Mesenchymal stem cell (in vitro differentiated cells and primary cell): Measurements from ENCODE around the gene HAND2.
A peak's percentile ranks its signal among the peaks of the same experiment; 100 is the strongest.

Source experiments
- DNase-seq: peaks from one replicate; pipeline ENCODE4 v3.0.0-alpha.2; 2013
- H2AFZ ChIP-seq: one replicate; pipeline ENCODE4 v1.6.1; 2013; ENCODE audit warnings: low read depth, mild to moderate bottlenecking, control low read depth, inconsistent platforms, low read length, moderate library complexity
- H2AK5ac ChIP-seq: 2 replicates; pipeline ENCODE4 v1.6.1; 2013; ENCODE audit warnings: low read length, moderate library complexity, mild to moderate bottlenecking, inconsistent platforms; ENCODE audit not compliant: severe bottlenecking
- H2BK120ac ChIP-seq: one replicate; pipeline ENCODE4 v1.6.1; 2013; ENCODE audit warnings: low read depth, mild to moderate bottlenecking, inconsistent platforms, low read length, moderate library complexity
- H2BK12ac ChIP-seq, 2 experiments: one replicate each; pipeline ENCODE4 v1.6.1; 2013; ENCODE audit warnings: inconsistent platforms in 2 of 2, low read length in 2 of 2, mild to moderate bottlenecking in 2 of 2, moderate library complexity in 2 of 2, control low read depth in 1 of 2
- H2BK15ac ChIP-seq: one replicate; pipeline ENCODE4 v1.6.1; 2013; ENCODE audit warnings: mild to moderate bottlenecking, low read depth, inconsistent platforms; ENCODE audit not compliant: poor library complexity, severe bottlenecking
- H2BK5ac ChIP-seq: 2 replicates; pipeline ENCODE4 v1.6.1; 2013; ENCODE audit warnings: low read depth, mild to moderate bottlenecking, low read length, control low read depth, inconsistent platforms; ENCODE audit not compliant: poor library complexity, severe bottlenecking
- H3K14ac ChIP-seq, 2 experiments: one replicate each; pipeline ENCODE4 v1.6.1; 2013; ENCODE audit warnings: inconsistent platforms in 2 of 2, low read length in 2 of 2, control low read depth in 1 of 2, mild to moderate bottlenecking in 1 of 2, moderate library complexity in 1 of 2
- H3K18ac ChIP-seq, 2 experiments: one replicate each; pipeline ENCODE4 v1.6.1; 2013; ENCODE audit warnings: inconsistent platforms in 2 of 2, low read length in 2 of 2, control low read depth in 1 of 2, low read depth in 1 of 2, mild to moderate bottlenecking in 1 of 2
- H3K23ac ChIP-seq, 2 experiments: one replicate each; pipeline ENCODE4 v1.6.1; 2013; ENCODE audit warnings: inconsistent platforms in 2 of 2, low read length in 2 of 2, mild to moderate bottlenecking in 2 of 2, moderate library complexity in 2 of 2, control low read depth in 1 of 2
- H3K27ac ChIP-seq: 2 replicates; pipeline ENCODE4 v1.5.1; 2013; ENCODE audit warnings: mild to moderate bottlenecking, moderate library complexity, low read length, control low read depth, inconsistent platforms; ENCODE audit not compliant: poor library complexity, severe bottlenecking
- H3K27me3 ChIP-seq, 2 experiments: 2 replicates each; pipeline versions ENCODE4 v1.6.1 to v1.7.0; 2013; ENCODE audit warnings: low read length in 2 of 2, mild to moderate bottlenecking in 2 of 2, moderate library complexity in 2 of 2, control low read depth in 1 of 2, inconsistent platforms in 1 of 2; ENCODE audit not compliant: control insufficient read depth in 1 of 2, insufficient read depth in 1 of 2
- H3K36me3 ChIP-seq, 2 experiments: 2 replicates each; pipeline versions ENCODE4 v1.6.1 to v1.7.0; 2013; ENCODE audit warnings: low read length in 2 of 2, control low read depth in 1 of 2, inconsistent platforms in 1 of 2, low read depth in 1 of 2, mild to moderate bottlenecking in 1 of 2; ENCODE audit not compliant: insufficient read depth in 2 of 2, control insufficient read depth in 1 of 2
- H3K4ac ChIP-seq, 2 experiments: one replicate each; pipeline ENCODE4 v1.6.1; 2013; ENCODE audit warnings: inconsistent platforms in 2 of 2, low read length in 2 of 2, mild to moderate bottlenecking in 2 of 2, moderate library complexity in 2 of 2, control low read depth in 1 of 2, low read depth in 1 of 2
- H3K4me1 ChIP-seq: 2 replicates; pipeline ENCODE4 v1.6.1; 2013; ENCODE audit warnings: low read depth, low read length, control low read depth; ENCODE audit not compliant: control insufficient read depth, insufficient read depth
- H3K4me2 ChIP-seq: 2 replicates; pipeline ENCODE4 v1.6.1; 2013; ENCODE audit warnings: low read length, mild to moderate bottlenecking, inconsistent platforms; ENCODE audit not compliant: poor library complexity, severe bottlenecking
- H3K4me3 ChIP-seq, 2 experiments: 2 replicates each; pipeline versions ENCODE4 v1.5.1 to v1.7.0; 2013; ENCODE audit warnings: low read length in 2 of 2, mild to moderate bottlenecking in 2 of 2, control low read depth in 1 of 2, low read depth in 1 of 2; ENCODE audit not compliant: insufficient read depth in 1 of 2
- H3K79me1 ChIP-seq: replicated peaks from 2 replicates; pipeline ENCODE4 v1.6.1; 2013; ENCODE audit warnings: mild to moderate bottlenecking, control low read depth, low read length, inconsistent platforms; ENCODE audit not compliant: poor library complexity, severe bottlenecking
- H3K9ac ChIP-seq: 2 replicates; pipeline ENCODE4 v1.7.0; 2013; ENCODE audit warnings: mild to moderate bottlenecking, low read length, moderate library complexity
- H3K9me3 ChIP-seq: 2 replicates; pipeline ENCODE4 v1.7.0; 2013; ENCODE audit warnings: mild to moderate bottlenecking, low read length; ENCODE audit not compliant: control insufficient read depth
- H4K8ac ChIP-seq: one replicate; pipeline ENCODE4 v1.6.1; 2013; ENCODE audit warnings: inconsistent platforms, mild to moderate bottlenecking, low read length, moderate library complexity
- H4K91ac ChIP-seq: one replicate; pipeline ENCODE4 v1.6.1; 2013; ENCODE audit warnings: mild to moderate bottlenecking, low read length, inconsistent platforms
- WGBS: methylation state at CpG from one replicate; pipeline ENCODE4 v1.1.7; 2013; ENCODE audit warnings: mixed read lengths; 5-methylcytosine and 5-hydroxymethylcytosine counted together

HAND2 gene

GRCh38 chr4:173488074-173488473, 42.0 kb downstream of the HAND2 start:
- no peak overlapping the region for H3K14ac ChIP-seq
- no peak overlapping the region for H3K4me3 ChIP-seq
- H2AK5ac ChIP-seq: no peak overlapping the region
- H4K91ac ChIP-seq: no peak overlapping the region
- no peak overlapping the region for H2BK15ac ChIP-seq
- WGBS: 100% methylated on average over 1 of the region's 1 CpG
- no peak overlapping the region for H2BK5ac ChIP-seq
- no peaks in the 10 kb centered on the region for H3K27me3 ChIP-seq
- no peak overlapping the region for H3K27ac ChIP-seq
- H2BK120ac ChIP-seq: no peak overlapping the region
- H2BK12ac ChIP-seq: no peak overlapping the region
- no peak for DNase-seq
- H4K8ac ChIP-seq: no peak overlapping the region
- no peaks in the 10 kb centered on the region for H3K36me3 ChIP-seq
- H3K79me1 ChIP-seq: no peaks in the 10 kb centered on the region
- no peak overlapping the region for H2AFZ ChIP-seq
- peak overlapping the region; percentile 25 for H3K9ac ChIP-seq
- H3K23ac ChIP-seq: peak overlapping the region in 1 of 2 experiments; percentile 29
- H3K18ac ChIP-seq: no peak overlapping the region
- H3K4me2 ChIP-seq: no peak overlapping the region
- H3K9me3 ChIP-seq: no peaks in the 10 kb centered on the region
- peaks cover 4% of the 10 kb centered on the region for H3K4me1 ChIP-seq
- no peak overlapping the region for H3K4ac ChIP-seq

- Histone ChIP-seq H3K4me3 (no peak overlapping the region), H2BK120ac (no peak overlapping the region), H3K23ac (no peak overlapping the region), H3K18ac (no peak overlapping the region), H3K9ac (peak overlapping the region; percentile 24), H3K27me3 (no peaks in the 10 kb centered on the region), H3K14ac (no peak overlapping the region), H3K4me2 (no peak overlapping the region), H2BK5ac (no peak overlapping the region), H2BK15ac (no peak overlapping the region), H3K4me1 (peaks cover 4% of the 10 kb centered on the region), H3K4ac (no peak overlapping the region), H3K79me1 (no peaks in the 10 kb centered on the region), H3K27ac (no peak overlapping the region), H3K9me3 (no peaks in the 10 kb centered on the region), H4K91ac (no peak overlapping the region), H2AFZ (no peak overlapping the region), H2AK5ac (no peak overlapping the region), H2BK12ac (no peak overlapping the region), H3K36me3 (no peaks in the 10 kb centered on the region), H4K8ac (no peak overlapping the region)
- DNase-seq: no peak
- WGBS: no CpG with 5 or more reads among the region's 1 CpG
Observed at GRCh38 chr4:173486714-173487392, 43.2 kb downstream of the HAND2 start.

GRCh38 chr4:173485164-173485563, 44.9 kb downstream of the HAND2 start:
- Histone ChIP-seq H2BK5ac (no peak overlapping the region), H2BK15ac (no peak overlapping the region), H3K14ac (no peak overlapping the region), H2AK5ac (no peak overlapping the region), H2BK120ac (no peak overlapping the region), H3K4me2 (no peak overlapping the region), H4K8ac (no peak overlapping the region), H3K4me1 (no peaks in the 10 kb centered on the region), H3K9ac (no peak overlapping the region), H3K27me3 (no peaks in the 10 kb centered on the region), H4K91ac (no peak overlapping the region), H2AFZ (no peak overlapping the region), H3K4me3 (no peak overlapping the region), H3K27ac (no peak overlapping the region), H2BK12ac (no peak overlapping the region), H3K18ac (no peak overlapping the region), H3K4ac (no peak overlapping the region), H3K9me3 (no peaks in the 10 kb centered on the region), H3K79me1 (no peaks in the 10 kb centered on the region), H3K36me3 (no peaks in the 10 kb centered on the region), H3K23ac (no peak overlapping the region)
- no CpG with 5 or more reads among the region's 1 CpG for WGBS
- peak; percentile 78 for DNase-seq

GRCh38 chr4:173482330-173482931, 47.6 kb downstream of the HAND2 start:
- Histone ChIP-seq H3K14ac (no peak overlapping the region), H4K8ac (no peak overlapping the region), H3K4me2 (no peak overlapping the region), H3K4ac (no peak overlapping the region), H3K9ac (no peak overlapping the region), H2BK120ac (no peak overlapping the region), H2BK12ac (no peak overlapping the region), H3K18ac (peak overlapping the region in 1 of 2 experiments; percentile 52), H3K23ac (no peak overlapping the region), H3K27me3 (no peaks in the 10 kb centered on the region), H3K27ac (no peak overlapping the region), H2BK15ac (no peak overlapping the region), H2BK5ac (no peak overlapping the region), H3K4me3 (no peak overlapping the region), H2AK5ac (no peak overlapping the region), H2AFZ (no peak overlapping the region), H3K79me1 (no peaks in the 10 kb centered on the region), H3K4me1 (no peaks in the 10 kb centered on the region), H3K9me3 (no peaks in the 10 kb centered on the region), H3K36me3 (no peaks in the 10 kb centered on the region), H4K91ac (no peak overlapping the region)
- WGBS: 88% methylated on average over 1 of the region's 1 CpG
- DNase-seq: no peak
